Activated CD8-positive, alpha-beta memory T cell treated with anti-CD3 and anti-CD28 coated beads, Interleukin-2, amount 50 U/mL, for 24 hours (primary cell): ENCODE results near the gene ZNF584.

Experiments
- DNase-seq: peaks from one replicate; pipeline ENCODE4 v3.0.0-alpha.2; 2020; ENCODE audit errors: extremely low read depth

Gene ZNF584

DNA sequence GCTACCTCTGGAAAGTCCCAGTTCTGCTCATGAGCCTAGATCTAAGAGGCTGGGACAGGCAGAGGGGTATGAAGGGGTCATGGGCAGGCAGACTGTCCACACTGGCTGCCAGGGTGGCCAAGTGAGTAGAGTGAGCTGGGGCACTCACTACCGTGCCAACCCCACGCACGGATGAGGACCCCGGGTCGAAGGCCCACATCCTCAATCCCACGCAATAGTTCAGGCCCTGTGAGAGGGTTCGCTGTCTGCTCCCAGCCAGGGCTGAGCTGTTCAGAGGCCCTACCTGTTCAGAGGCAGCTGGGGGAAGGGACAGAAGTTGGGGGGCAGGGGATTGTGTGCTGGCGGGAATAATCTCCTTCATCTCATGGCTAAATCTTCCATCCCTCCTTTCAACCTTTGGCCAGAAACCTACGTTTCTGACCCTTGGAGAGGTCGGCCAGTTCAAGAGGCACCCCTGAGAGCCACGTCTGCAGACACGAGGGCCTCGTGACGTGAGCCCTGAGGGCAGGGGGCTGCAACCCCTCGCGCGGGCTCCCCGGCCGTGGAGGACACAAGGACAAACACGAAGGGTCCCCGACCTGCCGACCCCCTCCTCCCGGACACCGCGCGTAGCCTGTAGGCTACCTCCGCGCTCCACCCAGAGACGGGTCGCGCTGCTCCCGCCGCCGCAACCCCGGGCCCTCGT lies 22.4 kb upstream of the ZNF584 start:
- no peak for DNase-seq

- DNase-seq: peak; percentile 92
Observed at GRCh38 chr19:58386576-58387337, 21.7 kb upstream of the ZNF584 start, which contains the start of gene RPS5. Gene RPS5 (plus strand): TSS chr19:58387269. CDS start chr19:58388138, 869 bp downstream.

- DNase-seq: no peak
Observed at GRCh38 chr19:58387338-58388174, 20.9 kb upstream of the ZNF584 start.

DNA sequence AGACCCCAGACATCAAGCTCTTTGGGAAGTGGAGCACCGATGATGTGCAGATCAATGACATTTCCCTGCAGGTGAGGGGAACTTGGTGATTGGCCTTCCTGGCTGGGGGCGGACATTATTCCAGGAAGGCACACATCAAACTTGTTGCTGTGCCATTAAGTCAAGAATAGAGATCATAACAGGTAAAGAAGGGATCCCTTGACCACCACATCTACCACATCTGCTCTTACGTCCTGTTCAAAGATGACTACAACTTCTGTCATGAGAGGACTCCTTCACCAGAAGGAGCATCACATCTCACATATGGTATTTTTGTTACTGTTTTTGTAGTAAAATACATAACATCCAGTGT lies 20.3 kb upstream of the ZNF584 start:
- DNase-seq: no peak

- no peak for DNase-seq
Observed at GRCh38 chr19:58392945-58393724, 15.3 kb upstream of the ZNF584 start.

GRCh38 chr19:58393725-58394033 lies 14.8 kb upstream of the ZNF584 start:
- no peak for DNase-seq

- DNase-seq: no peak
Observed at GRCh38 chr19:58394821-58395219, 13.6 kb upstream of the ZNF584 start.

- DNase-seq: no peak
Observed at GRCh38 chr19:58395220-58395978, 13.1 kb upstream of the ZNF584 start, which contains the start of gene RNF225. Gene RNF225 (plus strand): TSS chr19:58395656. CDS start chr19:58396090, 434 bp downstream.

DNA sequence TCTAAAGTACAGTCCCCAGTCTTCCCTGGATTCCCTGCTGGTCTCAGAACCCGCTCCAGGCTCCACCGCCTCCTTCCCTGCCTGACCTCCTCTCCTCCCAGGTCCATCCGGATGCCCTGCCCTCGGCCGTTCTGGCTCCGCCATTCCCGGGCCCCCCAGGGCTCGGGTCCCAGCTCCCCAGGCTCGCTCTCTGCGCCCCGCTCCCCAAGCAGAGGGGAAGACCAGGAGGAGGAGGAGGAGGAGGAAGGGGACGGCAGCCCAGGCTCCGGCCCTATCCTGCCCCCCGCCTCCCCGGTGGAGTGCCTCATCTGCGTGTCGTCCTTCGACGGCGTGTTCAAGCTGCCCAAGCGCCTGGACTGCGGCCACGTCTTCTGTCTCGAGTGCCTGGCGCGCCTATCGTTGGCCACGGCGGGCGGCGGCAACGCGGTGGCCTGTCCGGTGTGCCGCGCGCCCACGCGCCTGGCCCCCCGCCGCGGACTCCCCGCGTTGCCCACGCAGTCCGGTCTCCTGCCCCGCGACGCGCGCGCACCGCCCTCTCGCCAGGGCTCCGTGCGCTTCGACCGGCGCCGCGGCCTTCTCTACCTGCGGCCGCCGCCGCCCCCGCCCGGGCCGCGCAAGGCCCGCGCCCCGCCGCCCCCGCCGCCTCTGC lies 12.3 kb upstream of the ZNF584 start:
- DNase-seq: no peak

GRCh38 chr19:58396691-58397532 lies 11.5 kb upstream of the ZNF584 start:
- DNase-seq: no peak

GRCh38 chr19:58397533-58398037 lies 10.9 kb upstream of the ZNF584 start:
- DNase-seq: no peak

GRCh38 chr19:58398087-58398486 lies 10.4 kb upstream of the ZNF584 start:
- DNase-seq: no peak

DNA sequence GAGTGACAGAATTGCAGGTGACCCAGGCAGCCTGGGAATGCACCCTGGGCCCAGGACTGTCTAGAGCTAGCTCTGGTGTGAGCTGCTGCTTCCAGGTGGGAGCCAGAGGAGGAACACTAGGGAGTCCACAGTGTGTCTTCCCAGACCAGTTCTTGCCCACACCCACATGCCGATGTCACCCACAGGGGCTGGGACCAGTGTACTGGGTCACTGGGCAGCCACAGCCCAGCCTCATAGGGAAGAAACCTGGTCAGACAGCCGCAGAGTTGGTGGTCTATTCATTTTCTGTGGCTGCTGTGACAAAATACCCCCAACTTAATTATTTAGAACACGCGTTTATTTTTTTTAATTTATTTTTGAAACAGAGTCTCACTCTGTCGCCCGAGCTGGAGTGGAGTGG lies 9.9 kb upstream of the ZNF584 start:
- no peak for DNase-seq

DNA sequence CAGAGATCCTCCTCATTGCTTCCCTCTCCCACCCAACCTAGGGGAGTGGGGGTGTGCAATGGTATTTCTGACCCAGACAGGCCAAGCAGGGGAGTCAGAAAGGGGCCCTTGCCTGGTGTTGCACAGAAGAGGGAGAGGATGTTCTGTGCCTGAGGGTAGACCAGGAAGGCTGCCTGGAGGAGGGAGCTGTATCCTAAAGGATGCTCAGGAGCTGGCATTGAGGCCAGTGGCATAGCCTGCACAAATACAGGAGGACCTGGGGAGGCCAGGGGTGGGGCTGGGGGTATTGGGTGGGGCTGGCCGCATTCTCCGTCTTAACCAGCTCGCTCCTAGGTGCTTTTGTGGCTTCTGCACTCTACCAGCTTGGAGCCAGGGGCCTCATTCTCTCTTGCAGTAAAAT lies 8.5 kb upstream of the ZNF584 start:
- DNase-seq: no peak

- no peak for DNase-seq
Observed at GRCh38 chr19:58400316-58400915, 8.0 kb upstream of the ZNF584 start.

DNA sequence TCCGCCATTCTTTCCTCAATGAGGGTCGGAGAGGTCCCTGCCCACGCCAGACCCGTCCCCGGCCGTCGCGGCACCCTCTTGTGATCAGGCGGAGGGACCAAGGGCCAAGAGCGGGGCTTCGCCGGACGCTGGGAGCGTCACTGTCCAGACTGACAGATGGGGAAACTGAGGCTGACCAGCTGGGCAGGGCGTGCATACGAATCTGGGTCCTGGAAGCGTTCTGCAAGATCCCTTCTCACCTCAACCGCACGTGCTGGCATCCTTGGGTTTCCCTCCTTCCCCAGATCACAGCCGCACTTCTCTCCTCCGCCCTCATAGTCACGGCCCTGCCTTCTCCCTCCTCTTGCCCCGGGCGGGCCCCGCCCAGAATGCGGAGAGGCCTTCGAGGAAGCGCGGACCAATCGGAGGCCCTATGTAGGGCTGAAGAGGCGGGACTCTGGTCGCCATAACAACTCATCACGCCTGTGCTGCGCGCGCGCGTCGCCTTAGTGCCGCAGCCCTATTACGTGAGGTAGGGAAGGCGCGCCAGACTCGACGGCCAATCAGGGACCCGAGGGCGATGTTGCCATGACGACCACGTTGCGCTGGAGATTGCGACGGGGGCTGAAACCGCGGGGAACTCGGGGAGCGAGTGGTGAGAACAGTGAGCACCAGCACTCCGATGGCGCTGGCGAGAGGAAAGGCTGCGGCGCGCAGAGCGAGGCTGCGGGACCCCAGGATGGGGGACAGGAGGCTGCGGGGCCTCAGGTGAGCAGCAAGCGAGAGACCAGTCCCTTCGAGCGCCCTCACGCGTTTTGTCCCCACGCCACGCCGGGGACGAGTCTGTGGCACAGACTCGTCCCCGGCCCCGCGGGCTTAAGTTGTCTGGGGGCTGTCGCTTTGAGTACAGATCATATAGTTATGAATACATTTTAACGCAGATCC lies 7.3 kb upstream of the ZNF584 start:
- DNase-seq: peak; percentile 96

GRCh38 chr19:58401840-58402421 lies 6.5 kb upstream of the ZNF584 start:
- no peak for DNase-seq
